Prostate gland (tissue), 2 donors: ENCODE results near the gene SPDL1. TPM values are rescaled to one million over a fixed set of nuclear protein-coding genes. Genes with fewer than 3 reads are reported as not detected.

ENCODE experiments used
- DNase-seq: peaks from one replicate; pipeline ENCODE4 v3.0.0-alpha.2; 2019; ENCODE audit warnings: low spot score
- H3K27ac ChIP-seq, 2 donors: fragments of 200-600 bp; sonication (generic); 2 replicates each; pipeline ENCODE4 v1.5.1; 2017 to 2019
- H3K27me3 ChIP-seq: fragments of 200-600 bp; sonication (generic); replicated peaks from 2 replicates; pipeline ENCODE4 v1.5.1; 2019; ENCODE audit not compliant: insufficient read depth
- H3K36me3 ChIP-seq, 2 donors: fragments of 200-600 bp; sonication (generic); 1 replicate in 1 of 2; 2 replicates in 1 of 2; pipeline versions ENCODE4 v1.5.1 to v1.8.1; 2017 to 2019
- H3K4me1 ChIP-seq: fragments of 200-600 bp; sonication (generic); replicated peaks from 2 replicates; pipeline ENCODE4 v1.5.1; 2019
- H3K4me3 ChIP-seq, 2 donors: fragments of 200-600 bp; sonication (generic); 2 replicates each; pipeline ENCODE4 v1.5.1; 2017 to 2019
- H3K9me3 ChIP-seq: fragments of 200-600 bp; sonication (generic); 2 replicates; pipeline ENCODE4 v1.5.1; 2017
- POLR2A ChIP-seq: fragments of 450-650 bp; IDR thresholded peaks from one replicate; pipeline ENCODE4 v1.6.1; 2016; ENCODE audit warnings: antibody characterized with exemption, mild to moderate bottlenecking
- POLR2AphosphoS5 ChIP-seq: sonication (generic); formaldehyde crosslinking; IDR thresholded peaks from one replicate; pipeline ENCODE4 v1.6.1; 2017; ENCODE audit warnings: antibody characterized with exemption
- WGBS: methylation state at CpG from one replicate; pipeline ENCODE4 v1.1.5; 2018; 5-methylcytosine and 5-hydroxymethylcytosine counted together
- intact Hi-C: fragments of 100-400 bp; cut with DNase I; formaldehyde crosslinking; loops from one replicate; pipeline ENCODE4 v1.14.2; 2022
- total RNA-seq, 2 donors: library from RNA; depleted of rRNA; stranded (reverse); fragments of >200 nt; gene quantifications; one replicate each; pipeline ENCODE4 v1.1.0, GENCODE V29; 2016
- TF ChIP-seq, protein P1 (sequence below), 4 experiments: fragments of 200-600 bp in 2 of 4; fragments of 450-650 bp in 2 of 4; sonication (generic) in 2 of 4; IDR thresholded peaks; 1 replicate in 3 of 4; 2 replicates in 1 of 4; pipeline ENCODE4 v1.5.1; 2016 to 2019; ENCODE audit warnings: antibody characterized with exemption in 4 of 4, mild to moderate bottlenecking in 2 of 4, moderate library complexity in 2 of 4

Gene SPDL1
- total RNA-seq, 2 donors from 2014 or later = 9.0 to 12.6 TPM

DNA sequence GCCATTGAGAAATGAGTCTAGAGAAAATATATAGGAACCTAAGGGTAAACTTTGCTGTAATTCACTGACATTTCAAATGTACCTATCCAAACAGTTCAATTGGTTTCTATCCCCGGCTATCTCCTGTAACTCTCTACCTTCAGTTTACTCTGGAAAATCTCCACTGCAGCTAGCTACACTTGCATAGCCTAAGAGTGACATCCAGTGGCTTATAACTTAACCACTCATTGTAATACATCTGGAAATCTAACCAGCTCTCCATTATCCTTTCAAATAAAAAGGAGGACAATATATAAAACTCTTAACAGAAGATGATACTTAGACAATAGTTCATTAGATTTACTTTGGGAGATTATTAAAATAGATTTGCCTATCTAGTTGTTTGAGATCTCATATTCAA is 35.3 kb upstream of the SPDL1 start:
- intact Hi-C loops = loop anchor here (5.0 to 10.0 kb wide), 2 partner anchors 244 to 561 kb away; partner anchors contain the start of gene SLIT3
- 18% methylated on average over 1 of the region's 1 CpG for whole genome bisulfite sequencing
- no peaks in the 10 kb centered on the region for H3K36me3 ChIP-seq
- no peak for TF ChIP-seq POLR2AphosphoS5
- TF ChIP-seq, protein P1, sequence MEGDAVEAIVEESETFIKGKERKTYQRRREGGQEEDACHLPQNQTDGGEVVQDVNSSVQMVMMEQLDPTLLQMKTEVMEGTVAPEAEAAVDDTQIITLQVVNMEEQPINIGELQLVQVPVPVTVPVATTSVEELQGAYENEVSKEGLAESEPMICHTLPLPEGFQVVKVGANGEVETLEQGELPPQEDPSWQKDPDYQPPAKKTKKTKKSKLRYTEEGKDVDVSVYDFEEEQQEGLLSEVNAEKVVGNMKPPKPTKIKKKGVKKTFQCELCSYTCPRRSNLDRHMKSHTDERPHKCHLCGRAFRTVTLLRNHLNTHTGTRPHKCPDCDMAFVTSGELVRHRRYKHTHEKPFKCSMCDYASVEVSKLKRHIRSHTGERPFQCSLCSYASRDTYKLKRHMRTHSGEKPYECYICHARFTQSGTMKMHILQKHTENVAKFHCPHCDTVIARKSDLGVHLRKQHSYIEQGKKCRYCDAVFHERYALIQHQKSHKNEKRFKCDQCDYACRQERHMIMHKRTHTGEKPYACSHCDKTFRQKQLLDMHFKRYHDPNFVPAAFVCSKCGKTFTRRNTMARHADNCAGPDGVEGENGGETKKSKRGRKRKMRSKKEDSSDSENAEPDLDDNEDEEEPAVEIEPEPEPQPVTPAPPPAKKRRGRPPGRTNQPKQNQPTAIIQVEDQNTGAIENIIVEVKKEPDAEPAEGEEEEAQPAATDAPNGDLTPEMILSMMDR (IDR thresholded peaks at IDR 0.05) = peak in 3 of 4 experiments; percentile 26 to 60 (median 36)
- TF ChIP-seq POLR2A = no peak
- H3K27ac ChIP-seq = no peak overlapping the region
- H3K4me1 ChIP-seq = no peaks in the 10 kb centered on the region
- no peaks in the 10 kb centered on the region for H3K9me3 ChIP-seq
- DNase-seq = peak; percentile 5
- H3K4me3 ChIP-seq = no peak overlapping the region
- H3K27me3 ChIP-seq = no peaks in the 10 kb centered on the region

DNA sequence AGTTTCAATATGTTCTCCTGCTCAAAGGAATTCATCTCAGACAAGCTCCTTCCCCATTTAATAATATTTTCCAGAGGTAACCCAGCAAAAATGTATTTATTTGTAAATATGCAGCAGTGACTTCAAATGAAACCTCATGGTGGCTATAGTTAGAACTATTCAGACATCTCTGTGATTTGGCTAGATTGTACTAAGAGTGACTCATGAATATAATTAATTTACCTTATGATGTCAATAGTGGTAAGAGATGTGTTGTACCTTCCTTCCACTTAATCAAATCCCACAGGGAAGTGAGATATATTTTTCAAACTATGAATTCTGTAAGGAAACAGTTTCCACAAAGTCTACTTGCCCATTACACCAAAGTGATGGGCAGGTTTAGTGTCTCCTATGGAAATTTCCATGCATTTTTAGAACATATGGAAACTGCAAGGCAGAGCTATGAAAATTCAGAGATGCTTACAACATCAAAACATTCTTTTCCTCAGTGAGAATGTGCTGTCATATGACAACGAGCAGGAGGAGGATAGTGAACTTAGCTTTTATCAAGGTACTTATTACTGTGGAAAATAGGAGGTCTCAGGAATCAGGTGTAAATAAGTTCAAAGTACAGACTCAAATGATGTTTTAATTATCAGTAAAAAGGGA is 34.0 kb upstream of the SPDL1 start:
- Histone ChIP-seq H3K9me3 (no peaks in the 10 kb centered on the region), H3K27me3 (no peaks in the 10 kb centered on the region), H3K4me3 (no peak overlapping the region), H3K27ac (no peak overlapping the region), H3K4me1 (no peaks in the 10 kb centered on the region), H3K36me3 (no peaks in the 10 kb centered on the region)
- TF ChIP-seq, protein P1 (IDR thresholded peaks at IDR 0.05) = no peak
- no peak for TF ChIP-seq POLR2A
- TF ChIP-seq POLR2AphosphoS5 = no peak
- WGBS = 56% methylated on average over 1 of the region's 1 CpG
- intact Hi-C loops = loop anchor here (5.0 to 10.0 kb wide), 2 partner anchors 245 to 562 kb away; partner anchors contain the start of gene SLIT3
- no peak for DNase-seq

- Histone ChIP-seq H3K27ac (no peak overlapping the region), H3K36me3 (no peaks in the 10 kb centered on the region), H3K9me3 (no peaks in the 10 kb centered on the region), H3K4me1 (no peaks in the 10 kb centered on the region), H3K27me3 (no peaks in the 10 kb centered on the region), H3K4me3 (no peak overlapping the region)
- intact Hi-C loops = no loop called here
- WGBS = 29% methylated on average over 4 of the region's 4 CpGs
- no peak for DNase-seq
- no peak for TF ChIP-seq POLR2AphosphoS5
- TF ChIP-seq POLR2A = no peak
- TF ChIP-seq, protein P1 (IDR thresholded peaks at IDR 0.05) = no peak
Observed at GRCh38 chr5:169550227-169550626, 33.3 kb upstream of the SPDL1 start.

GRCh38 chr5:169551146-169551545 is 32.4 kb upstream of the SPDL1 start:
- no peak for DNase-seq
- TF ChIP-seq, protein P1 (IDR thresholded peaks at IDR 0.05) = no peak
- TF ChIP-seq POLR2A (no peak), POLR2AphosphoS5 (no peak)
- WGBS = 95% methylated on average over 1 of the region's 1 CpG
- no peaks in the 10 kb centered on the region for H3K36me3 ChIP-seq
- H3K4me3 ChIP-seq = no peak overlapping the region
- intact Hi-C loops = no loop called here
- no peak overlapping the region for H3K27ac ChIP-seq
- no peaks in the 10 kb centered on the region for H3K4me1 ChIP-seq
- H3K27me3 ChIP-seq = no peaks in the 10 kb centered on the region
- H3K9me3 ChIP-seq = no peaks in the 10 kb centered on the region

DNA sequence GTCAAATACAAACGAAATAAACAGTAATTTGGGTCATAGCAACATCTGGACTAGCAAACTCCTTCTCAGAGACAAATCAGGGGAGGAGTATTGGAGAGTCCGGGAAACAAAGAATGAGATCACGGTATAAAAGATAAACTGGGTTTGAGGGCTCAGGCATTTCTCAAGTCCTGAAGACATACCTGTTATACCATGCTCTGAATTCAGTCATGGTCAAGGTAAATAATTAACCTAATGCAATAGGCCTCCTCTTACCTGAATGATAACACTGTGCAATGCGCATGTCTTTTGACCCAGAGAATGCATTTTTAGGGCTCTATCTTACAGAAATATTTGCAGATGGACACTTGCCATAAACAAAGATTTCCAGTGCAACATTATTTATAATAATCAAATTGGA is 31.9 kb upstream of the SPDL1 start:
- no peak overlapping the region for H3K27ac ChIP-seq
- H3K4me1 ChIP-seq = no peaks in the 10 kb centered on the region
- no peaks in the 10 kb centered on the region for H3K9me3 ChIP-seq
- WGBS = 49% methylated on average over 4 of the region's 4 CpGs
- no peaks in the 10 kb centered on the region for H3K36me3 ChIP-seq
- no peak overlapping the region for H3K4me3 ChIP-seq
- intact Hi-C loops = no loop called here
- H3K27me3 ChIP-seq = no peaks in the 10 kb centered on the region
- TF ChIP-seq POLR2A (no peak), POLR2AphosphoS5 (no peak)
- TF ChIP-seq, protein P1 (IDR thresholded peaks at IDR 0.05) = no peak
- DNase-seq = no peak
